Smooth muscle cell (in vitro differentiated cells): ENCODE data around the gene SCAP. TPM values are rescaled to one million over a fixed set of nuclear protein-coding genes. Genes with fewer than 3 reads are reported as not detected.

ENCODE experiments used
- DNase-seq: peaks from one replicate; lab custom pipeline; 2025; ENCODE audit not compliant: unreplicated experiment; lab: John Stamatoyannopoulos, UW
- H2AFZ ChIP-seq: fragments of 200-600 bp; sonication (generic); 2 replicates; pipeline ENCODE4 v1.6.0; 2016; ENCODE audit warnings: antibody characterized with exemption, low read depth, mild to moderate bottlenecking
- H3F3A ChIP-seq: fragments of 200-600 bp; sonication (generic); 2 replicates; pipeline ENCODE4 v1.6.0; 2017; ENCODE audit warnings: antibody characterized with exemption, low read depth
- H3K27ac ChIP-seq: fragments of 200-600 bp; sonication (generic); 2 replicates; pipeline ENCODE4 v1.5.1; 2016; ENCODE audit warnings: low read depth, mild to moderate bottlenecking
- H3K27me3 ChIP-seq: fragments of 200-600 bp; sonication (generic); 2 replicates; pipeline ENCODE4 v1.6.1; 2016; ENCODE audit warnings: low read depth, mild to moderate bottlenecking
- H3K36me3 ChIP-seq: fragments of 200-600 bp; sonication (generic); 2 replicates; pipeline ENCODE4 v1.5.1; 2016; ENCODE audit warnings: low read depth
- H3K4me1 ChIP-seq: fragments of 200-600 bp; sonication (generic); 2 replicates; pipeline ENCODE4 v1.5.1; 2016; ENCODE audit warnings: low read depth
- H3K4me2 ChIP-seq: fragments of 200-600 bp; sonication (generic); 2 replicates; pipeline ENCODE4 v1.6.0; 2016; ENCODE audit warnings: mild to moderate bottlenecking
- H3K4me3 ChIP-seq: fragments of 200-600 bp; sonication (generic); 2 replicates; pipeline ENCODE4 v1.5.1; 2016; ENCODE audit warnings: mild to moderate bottlenecking
- H3K79me2 ChIP-seq: fragments of 200-600 bp; sonication (generic); 2 replicates; pipeline ENCODE4 v1.6.0; 2016; ENCODE audit warnings: low read depth, mild to moderate bottlenecking
- H3K9ac ChIP-seq: fragments of 200-600 bp; sonication (generic); 2 replicates; pipeline ENCODE4 v1.6.0; 2016; ENCODE audit warnings: low read depth
- H3K9me3 ChIP-seq: fragments of 200-600 bp; sonication (generic); replicated peaks from 2 replicates; pipeline ENCODE4 v1.5.1; 2016; ENCODE audit warnings: low read depth
- H4K20me1 ChIP-seq: fragments of 200-600 bp; sonication (generic); 2 replicates; pipeline ENCODE4 v1.6.0; 2016; ENCODE audit warnings: low read depth
- CTCF ChIP-seq: fragments of 200-600 bp; sonication (generic); IDR thresholded peaks from 2 replicates; pipeline ENCODE4 v1.5.1; 2017; ENCODE audit warnings: borderline replicate concordance, mild to moderate bottlenecking, antibody characterized with exemption; ENCODE audit not compliant: insufficient read depth, poor library complexity, severe bottlenecking
- WGBS: methylation state at CpG from one replicate; pipeline ENCODE4 v1.1.7; 2016; ENCODE audit warnings: low lambda C conversion rate; 5-methylcytosine and 5-hydroxymethylcytosine counted together
- polyA plus RNA-seq: library from polyadenylated mRNA; unstranded; fragments of >200 nt; fragmentation: Nextera tagmentation; extraction: Ambion mirVana; gene quantifications from 2 replicates; pipeline ENCODE4 v1.2.1, GENCODE V29; 2016
- total RNA-seq: library from RNA; depleted of rRNA; stranded (reverse); fragments of >200 nt; gene quantifications from 2 replicates; pipeline ENCODE4 v1.2.3, GENCODE V29; 2014

SCAP gene
- total and polyA plus RNA-seq, 2 experiments from 2014 or later: 29.2 to 31.0 TPM

DNA sequence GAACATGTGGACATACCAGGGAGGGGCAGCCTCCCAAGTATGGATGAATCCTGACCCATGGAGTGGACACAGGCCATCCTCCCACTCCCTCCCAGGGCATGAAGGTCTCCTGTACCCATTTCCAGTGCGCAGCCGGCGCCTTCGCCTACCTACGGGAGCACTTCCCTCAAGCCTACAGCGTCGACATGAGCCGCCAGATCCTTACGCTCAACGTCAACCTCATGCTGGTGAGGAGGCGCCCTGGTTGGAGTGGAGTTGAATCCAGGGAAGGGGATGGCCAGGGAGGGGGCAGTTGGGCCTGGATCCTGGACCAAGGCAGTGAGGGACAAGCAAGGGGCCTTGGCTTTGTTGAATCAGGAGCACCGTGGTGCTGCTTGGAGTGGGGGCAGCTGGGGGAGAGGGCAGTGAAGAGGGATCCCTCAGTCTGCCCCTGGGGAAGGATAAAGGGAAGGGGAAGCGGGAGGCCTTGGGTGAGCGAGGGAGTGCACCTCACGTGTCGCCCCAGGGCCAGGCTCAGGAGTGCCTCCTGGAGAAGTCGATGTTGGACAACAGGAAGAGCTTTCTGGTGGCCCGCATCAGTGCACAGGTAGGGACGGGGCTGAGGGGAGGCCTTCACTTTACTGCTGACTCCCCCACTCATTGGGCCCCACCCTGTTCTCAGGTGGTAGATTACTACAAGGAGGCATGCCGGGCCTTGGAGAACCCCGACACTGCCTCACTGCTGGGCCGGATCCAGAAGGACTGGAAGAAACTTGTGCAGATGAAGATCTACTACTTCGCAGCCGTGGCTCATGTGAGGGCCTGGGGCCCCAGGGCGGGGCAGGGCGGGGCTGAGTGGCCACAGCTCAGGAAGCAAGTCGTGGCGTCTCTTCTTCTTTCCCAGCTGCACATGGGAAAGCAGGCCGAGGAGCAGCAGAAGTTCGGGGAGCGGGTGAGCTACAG lies 69.7 kb downstream of the SCAP start:
- Histone ChIP-seq H2AFZ (no peak overlapping the region), H4K20me1 (peaks cover 50% of the 10 kb centered on the region), H3K36me3 (no peaks in the 10 kb centered on the region), H3K4me3 (no peak overlapping the region), H3K9me3 (no peaks in the 10 kb centered on the region), H3K27me3 (no peaks in the 10 kb centered on the region), H3K4me1 (no peaks in the 10 kb centered on the region), H3F3A (no peaks in the 10 kb centered on the region), H3K9ac (no peak overlapping the region), H3K79me2 (peaks cover 17% of the 10 kb centered on the region), H3K27ac (no peak overlapping the region), H3K4me2 (no peak overlapping the region)
- TF ChIP-seq CTCF: no peak
- no peak for DNase-seq
- 90% methylated on average over 31 of the region's 31 CpGs for WGBS

- H3K4me2 ChIP-seq: no peak overlapping the region
- no peak overlapping the region for H3K27ac ChIP-seq
- TF ChIP-seq CTCF: no peak
- no peaks in the 10 kb centered on the region for H3F3A ChIP-seq
- no peak overlapping the region for H3K4me3 ChIP-seq
- H3K9me3 ChIP-seq: no peaks in the 10 kb centered on the region
- no peak overlapping the region for H2AFZ ChIP-seq
- 88% methylated on average over 8 of the region's 9 CpGs for WGBS
- no peaks in the 10 kb centered on the region for H3K27me3 ChIP-seq
- DNase-seq: no peak
- H3K9ac ChIP-seq: no peak overlapping the region
- no peaks in the 10 kb centered on the region for H3K36me3 ChIP-seq
- H3K4me1 ChIP-seq: no peaks in the 10 kb centered on the region
- peaks cover 17% of the 10 kb centered on the region for H3K79me2 ChIP-seq
- H4K20me1 ChIP-seq: peaks cover 58% of the 10 kb centered on the region
These were observed 70.6 kb downstream of the SCAP start for GRCh38 chr3:47404955-47405790.

GRCh38 chr3:47404431-47404876 lies 71.3 kb downstream of the SCAP start:
- peaks cover 66% of the 10 kb centered on the region for H4K20me1 ChIP-seq
- no peaks in the 10 kb centered on the region for H3K9me3 ChIP-seq
- no peak for TF ChIP-seq CTCF
- H3K79me2 ChIP-seq: peaks cover 17% of the 10 kb centered on the region
- H3K36me3 ChIP-seq: no peaks in the 10 kb centered on the region
- H3K9ac ChIP-seq: no peak overlapping the region
- no peak overlapping the region for H3K27ac ChIP-seq
- no peak overlapping the region for H2AFZ ChIP-seq
- H3K4me1 ChIP-seq: no peaks in the 10 kb centered on the region
- WGBS: 95% methylated on average over 13 of the region's 13 CpGs
- no peak overlapping the region for H3K4me2 ChIP-seq
- H3K4me3 ChIP-seq: no peak overlapping the region
- no peaks in the 10 kb centered on the region for H3K27me3 ChIP-seq
- H3F3A ChIP-seq: peaks cover 3% of the 10 kb centered on the region
- DNase-seq: no peak
